Thyroid gland (tissue), 4 donors: Measurements from ENCODE around the gene SLC19A1. TPM values are rescaled to one million over a fixed set of nuclear protein-coding genes. Genes with fewer than 3 reads are reported as not detected.

ENCODE experiments used
- DNase-seq, 2 donors: peaks; one replicate each; pipeline ENCODE4 v3.0.0-alpha.2; 2019
- H3K27ac ChIP-seq, 3 donors: fragments of 200-600 bp; sonication (generic); 1 replicate in 2 of 3; 2 replicates in 1 of 3; pipeline ENCODE4 v1.5.1; 2016 to 2019; ENCODE audit warnings: mild to moderate bottlenecking in 1 of 3, moderate library complexity in 1 of 3
- H3K27me3 ChIP-seq: fragments of 200-600 bp; sonication (generic); one replicate; pipeline ENCODE4 v1.5.1; 2019
- H3K36me3 ChIP-seq, 2 donors: fragments of 200-600 bp; sonication (generic); one replicate each; pipeline ENCODE4 v1.5.1; 2016 to 2019
- H3K4me1 ChIP-seq, 2 donors: fragments of 200-600 bp; sonication (generic); one replicate each; pipeline ENCODE4 v1.5.1; 2017 to 2019
- H3K4me3 ChIP-seq, 3 donors: fragments of 200-600 bp; sonication (generic); replicated peaks in 1 of 3; 1 replicate in 2 of 3; 2 replicates in 1 of 3; pipeline ENCODE4 v1.5.1; 2016; ENCODE audit warnings: mild to moderate bottlenecking in 1 of 3
- H3K9me3 ChIP-seq: fragments of 200-600 bp; sonication (generic); one replicate; pipeline ENCODE4 v1.5.1; 2017
- CTCF ChIP-seq, 6 experiments: fragments of 200-600 bp in 3 of 6; fragments of 450-650 bp in 3 of 6; sonication (generic) in 3 of 6; IDR thresholded peaks; one replicate each; pipeline ENCODE4 v1.5.1; 2016 to 2019; ENCODE audit warnings: antibody characterized with exemption in 6 of 6, mild to moderate bottlenecking in 2 of 6, inconsistent platforms in 1 of 6, moderate library complexity in 1 of 6
- POLR2A ChIP-seq, 2 donors: fragments of 450-650 bp; IDR thresholded peaks; one replicate each; pipeline ENCODE4 v1.6.1; 2017; ENCODE audit warnings: antibody characterized with exemption in 2 of 2, mild to moderate bottlenecking in 2 of 2, moderate library complexity in 1 of 2
- WGBS, 2 donors: methylation state at CpG; one replicate each; pipeline ENCODE4 v1.1.5; 2017; 5-methylcytosine and 5-hydroxymethylcytosine counted together
- intact Hi-C: fragments of 100-400 bp; cut with DNase I; formaldehyde crosslinking; loops from one replicate; pipeline ENCODE4 v1.15.1; 2023
- total RNA-seq, 4 donors: library from RNA; depleted of rRNA; stranded (reverse); fragments of >200 nt; gene quantifications; one replicate each; pipeline ENCODE4 v1.2.3, GENCODE V29; 2016

SLC19A1 gene
- total RNA-seq, 4 donors from 2014 or later = 7.6 to 15.5 (median 12.2) TPM

DNA sequence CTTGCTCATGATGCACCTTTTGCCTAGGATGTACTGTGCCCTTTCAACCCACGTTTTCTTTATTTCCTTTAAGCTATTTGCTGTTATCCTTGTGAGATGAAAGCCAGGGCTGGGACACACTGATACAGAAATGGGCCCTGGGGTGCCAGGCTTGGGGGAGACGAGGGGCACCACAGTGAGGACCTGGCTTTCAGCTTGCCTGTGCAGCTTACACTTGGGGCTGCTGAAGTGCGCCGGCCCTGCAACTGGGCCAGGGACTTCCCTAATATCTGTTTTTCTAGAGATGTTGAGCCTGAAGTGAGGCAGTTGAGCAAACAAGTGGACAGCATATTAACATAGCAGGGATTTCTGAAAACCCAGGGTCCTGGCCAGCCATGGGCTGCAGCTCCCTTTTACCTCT, 42.5 kb upstream of the SLC19A1 start:
- TF ChIP-seq POLR2A (IDR thresholded peaks at IDR 0.05) (no peak), CTCF (IDR thresholded peaks at IDR 0.05) (no peak)
- H3K36me3 ChIP-seq = no peaks in the 10 kb centered on the region
- H3K4me1 ChIP-seq = no peaks in the 10 kb centered on the region
- 48 to 59% methylated on average over 4 of the region's 4 CpGs for WGBS, 2 donors
- no peaks in the 10 kb centered on the region for H3K27me3 ChIP-seq
- no peak overlapping the region for H3K4me3 ChIP-seq
- intact Hi-C loops = no loop called here
- no peaks in the 10 kb centered on the region for H3K9me3 ChIP-seq
- H3K27ac ChIP-seq = no peak overlapping the region
- no peak for DNase-seq

GRCh38 chr21:45583831-45584509, 41.7 kb upstream of the SLC19A1 start:
- H3K27ac ChIP-seq = no peak overlapping the region
- intact Hi-C loops = no loop called here
- no peaks in the 10 kb centered on the region for H3K4me1 ChIP-seq
- H3K27me3 ChIP-seq = no peaks in the 10 kb centered on the region
- WGBS, 2 donors = 81 to 88% methylated on average over 8 to 10 of the region's 10 CpGs
- no peak for DNase-seq
- H3K9me3 ChIP-seq = no peaks in the 10 kb centered on the region
- H3K4me3 ChIP-seq = no peak overlapping the region
- H3K36me3 ChIP-seq = no peaks in the 10 kb centered on the region
- TF ChIP-seq POLR2A (IDR thresholded peaks at IDR 0.05) = no peak
- no peak for TF ChIP-seq CTCF (IDR thresholded peaks at IDR 0.05)

DNA sequence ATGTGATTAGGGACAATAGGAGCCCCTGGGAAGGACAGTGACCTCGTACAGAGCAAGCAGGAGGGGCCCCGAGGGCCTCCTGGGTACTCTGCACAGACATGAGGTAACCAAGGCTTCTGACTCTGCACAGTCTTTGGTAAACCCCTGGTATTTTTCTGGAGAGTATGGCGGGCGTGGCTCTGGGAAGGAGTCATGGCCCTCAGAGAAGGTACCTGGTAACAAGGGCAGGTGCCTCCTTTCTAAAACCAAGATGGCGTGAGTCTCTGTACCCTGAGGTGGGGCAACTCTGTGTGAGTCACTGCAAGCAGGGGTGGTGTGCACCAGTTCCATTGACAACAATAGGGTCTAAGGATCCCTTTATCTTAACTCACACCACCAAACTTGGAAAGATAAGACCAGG, 39.9 kb upstream of the SLC19A1 start:
- DNase-seq = no peak
- WGBS, 2 donors = 86 to 89% methylated on average over 5 of the region's 5 CpGs
- peaks cover 0 to 9% of the 10 kb centered on the region in 2 donors for H3K4me1 ChIP-seq

GRCh38 chr21:45581322-45581712, 39.1 kb upstream of the SLC19A1 start:
- TF ChIP-seq CTCF (IDR thresholded peaks at IDR 0.05) (no peak), POLR2A (IDR thresholded peaks at IDR 0.05) (no peak)
- no peak overlapping the region for H3K4me3 ChIP-seq
- 88 to 100% methylated on average over 6 to 11 of the region's 13 CpGs for WGBS, 2 donors
- no peak for DNase-seq
- H3K27me3 ChIP-seq = no peaks in the 10 kb centered on the region
- no peaks in the 10 kb centered on the region for H3K36me3 ChIP-seq
- H3K4me1 ChIP-seq = peaks cover 0 to 9% of the 10 kb centered on the region in 2 donors
- intact Hi-C loops = no loop called here
- H3K9me3 ChIP-seq = no peaks in the 10 kb centered on the region
- no peak overlapping the region for H3K27ac ChIP-seq

More for the DNA sequence above, 39.9 kb upstream of the SLC19A1 start:
- TF ChIP-seq CTCF (IDR thresholded peaks at IDR 0.05) (no peak), POLR2A (IDR thresholded peaks at IDR 0.05) (no peak)
- Histone ChIP-seq H3K4me3 (no peak overlapping the region), H3K27me3 (no peaks in the 10 kb centered on the region), H3K9me3 (no peaks in the 10 kb centered on the region), H3K27ac (no peak overlapping the region), H3K36me3 (no peaks in the 10 kb centered on the region)
- intact Hi-C loops = no loop called here

DNA sequence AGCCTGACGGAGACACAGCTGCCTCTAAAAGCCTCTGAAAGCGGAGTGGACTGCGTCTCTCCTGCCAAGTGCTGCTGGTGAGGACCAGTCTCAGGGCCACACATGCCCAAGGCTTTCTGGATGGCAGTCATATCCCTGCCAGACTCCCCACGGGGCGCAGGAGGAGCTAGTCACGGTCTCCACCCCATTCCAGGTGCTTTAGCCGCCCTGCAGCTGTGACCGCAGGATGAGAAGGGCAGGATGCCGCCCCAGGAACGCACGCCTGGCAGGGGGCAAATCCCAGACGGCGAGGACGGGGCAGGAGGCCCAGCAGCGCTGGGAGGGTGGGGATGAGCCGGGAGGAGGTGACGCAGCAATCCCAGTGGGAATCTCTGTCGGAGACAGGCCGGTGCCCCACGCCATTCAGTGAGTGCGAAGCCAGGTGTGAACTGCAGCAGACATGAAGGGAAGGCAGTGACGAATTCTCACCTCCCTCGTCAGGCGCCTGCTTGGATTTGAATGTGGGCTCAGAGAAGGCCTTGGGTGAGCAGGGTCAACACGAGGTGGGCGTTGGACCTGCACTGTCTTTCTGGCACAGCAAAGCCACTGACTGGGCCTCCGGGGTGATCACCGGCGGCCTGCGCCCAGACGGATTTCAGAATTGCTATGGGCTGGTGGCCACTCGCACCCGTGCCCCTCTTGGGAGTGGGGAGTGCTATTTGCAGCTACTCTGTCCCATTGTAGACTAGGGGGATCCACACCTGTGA, 38.5 kb upstream of the SLC19A1 start:
- H3K27ac ChIP-seq = no peak overlapping the region
- DNase-seq = no peak
- H3K4me1 ChIP-seq = peaks cover 0 to 9% of the 10 kb centered on the region in 2 donors
- no peak overlapping the region for H3K4me3 ChIP-seq
- 68 to 88% methylated on average over 24 to 29 of the region's 33 CpGs for WGBS, 2 donors
- no peaks in the 10 kb centered on the region for H3K9me3 ChIP-seq
- H3K27me3 ChIP-seq = no peaks in the 10 kb centered on the region
- no peaks in the 10 kb centered on the region for H3K36me3 ChIP-seq
- TF ChIP-seq CTCF (IDR thresholded peaks at IDR 0.05) (no peak), POLR2A (IDR thresholded peaks at IDR 0.05) (no peak)
- intact Hi-C loops = no loop called here
